Measurements from ENCODE around the gene MAK.

- TF ChIP-seq CTCF (conservative IDR thresholded peaks at IDR 0.05 in 1 of 2, IDR thresholded peaks at IDR 0.05 in 1 of 2; ENCODE audit: extremely low read depth in 1 of 2, insufficient read depth in 1 of 2, low read depth in 1 of 2, low read length in 2 of 2) (no peak), EZH2 (IDR thresholded peaks at IDR 0.05; ENCODE audit: borderline replicate concordance, low read length) (no peak)
Measured at GRCh38 chr6:10862361-10862760, 24.0 kb upstream of the MAK start.

All from mammary epithelial cell (primary cell).